Neural progenitor cell (in vitro differentiated cells): ENCODE data around the gene POC1A. TPM values are rescaled to one million over a fixed set of nuclear protein-coding genes. Genes with fewer than 3 reads are reported as not detected.

Source experiments
- DNase-seq: peaks from one replicate; pipeline ENCODE4 v3.0.0-alpha.2; 2016; ENCODE audit warnings: low spot score
- H2AFZ ChIP-seq: fragments of 200-600 bp; sonication (generic); replicated peaks from 2 replicates; pipeline ENCODE4 v1.6.1; 2016; ENCODE audit warnings: antibody characterized with exemption
- H3F3A ChIP-seq: fragments of 200-600 bp; sonication (generic); 2 replicates; pipeline ENCODE4 v1.6.1; 2016; ENCODE audit warnings: antibody characterized with exemption, low read depth
- H3K27ac ChIP-seq: fragments of 200-600 bp; sonication (generic); 2 replicates; pipeline ENCODE4 v1.5.1; 2016; ENCODE audit warnings: mild to moderate bottlenecking
- H3K27me3 ChIP-seq: fragments of 200-600 bp; sonication (generic); 2 replicates; pipeline ENCODE4 v1.6.1; 2016; ENCODE audit warnings: mild to moderate bottlenecking, moderate library complexity
- H3K36me3 ChIP-seq: fragments of 200-600 bp; sonication (generic); 2 replicates; pipeline ENCODE4 v1.5.1; 2016
- H3K4me1 ChIP-seq: fragments of 200-600 bp; sonication (generic); 2 replicates; pipeline ENCODE4 v1.6.1; 2016; ENCODE audit warnings: mixed run types
- H3K4me2 ChIP-seq: fragments of 200-600 bp; sonication (generic); 2 replicates; pipeline ENCODE4 v1.6.1; 2016
- H3K4me3 ChIP-seq: fragments of 200-600 bp; sonication (generic); 2 replicates; pipeline ENCODE4 v1.5.1; 2016
- H3K79me2 ChIP-seq: fragments of 200-600 bp; sonication (generic); 2 replicates; pipeline ENCODE4 v1.6.1; 2016; ENCODE audit warnings: low read depth
- H3K9ac ChIP-seq: fragments of 200-600 bp; sonication (generic); 2 replicates; pipeline ENCODE4 v1.6.1; 2016
- H3K9me3 ChIP-seq: fragments of 200-600 bp; sonication (generic); 2 replicates; pipeline ENCODE4 v1.5.1; 2016; ENCODE audit warnings: low read depth
- H4K20me1 ChIP-seq: fragments of 200-600 bp; sonication (generic); 2 replicates; pipeline ENCODE4 v1.6.1; 2016; ENCODE audit warnings: low read depth
- H3K27ac Mint-ChIP-seq: 3 replicates; pipeline ENCODE4 v1.8.0; 2021; ENCODE audit warnings: mixed read lengths
- H3K27me3 Mint-ChIP-seq: 2 replicates; pipeline ENCODE4 v1.8.0; 2022; ENCODE audit warnings: low read depth, mild to moderate bottlenecking, inconsistent platforms, moderate library complexity, mixed read lengths; ENCODE audit not compliant: insufficient read depth
- H3K36me3 Mint-ChIP-seq: 3 replicates; pipeline ENCODE4 v1.8.0; 2021; ENCODE audit warnings: mixed read lengths
- H3K4me1 Mint-ChIP-seq: 3 replicates; pipeline ENCODE4 v1.8.0; 2021; ENCODE audit warnings: mixed read lengths
- H3K4me3 Mint-ChIP-seq: 3 replicates; pipeline ENCODE4 v1.8.0; 2021; ENCODE audit warnings: mild to moderate bottlenecking, moderate library complexity, mixed read lengths
- H3K9me3 Mint-ChIP-seq: 3 replicates; pipeline ENCODE4 v1.8.0; 2020; ENCODE audit warnings: mixed read lengths
- EZH2 ChIP-seq: fragments of 200-600 bp; sonication (generic); IDR thresholded peaks from 2 replicates; pipeline ENCODE4 v1.6.1; 2017; ENCODE audit warnings: antibody characterized with exemption, mild to moderate bottlenecking, moderate library complexity
- EZH2phosphoT487 ChIP-seq: fragments of 200-600 bp; sonication (generic); IDR thresholded peaks from 2 replicates; pipeline ENCODE4 v1.6.1; 2017; ENCODE audit warnings: antibody characterized with exemption
- total RNA-seq: library from RNA; depleted of rRNA; stranded (reverse); fragments of >200 nt; gene quantifications from 2 replicates; pipeline ENCODE4 v1.2.3, GENCODE V29; 2015; ENCODE audit warnings: low replicate concordance
- TF ChIP-seq, protein P1 (sequence below): fragments of 200-600 bp; sonication (generic); IDR thresholded peaks from 2 replicates; pipeline ENCODE4 v1.5.1; 2017; ENCODE audit warnings: antibody characterized with exemption, mild to moderate bottlenecking

The POC1A gene
- total RNA-seq, 1 donor from 2014 or later, result 10.3 TPM

DNA sequence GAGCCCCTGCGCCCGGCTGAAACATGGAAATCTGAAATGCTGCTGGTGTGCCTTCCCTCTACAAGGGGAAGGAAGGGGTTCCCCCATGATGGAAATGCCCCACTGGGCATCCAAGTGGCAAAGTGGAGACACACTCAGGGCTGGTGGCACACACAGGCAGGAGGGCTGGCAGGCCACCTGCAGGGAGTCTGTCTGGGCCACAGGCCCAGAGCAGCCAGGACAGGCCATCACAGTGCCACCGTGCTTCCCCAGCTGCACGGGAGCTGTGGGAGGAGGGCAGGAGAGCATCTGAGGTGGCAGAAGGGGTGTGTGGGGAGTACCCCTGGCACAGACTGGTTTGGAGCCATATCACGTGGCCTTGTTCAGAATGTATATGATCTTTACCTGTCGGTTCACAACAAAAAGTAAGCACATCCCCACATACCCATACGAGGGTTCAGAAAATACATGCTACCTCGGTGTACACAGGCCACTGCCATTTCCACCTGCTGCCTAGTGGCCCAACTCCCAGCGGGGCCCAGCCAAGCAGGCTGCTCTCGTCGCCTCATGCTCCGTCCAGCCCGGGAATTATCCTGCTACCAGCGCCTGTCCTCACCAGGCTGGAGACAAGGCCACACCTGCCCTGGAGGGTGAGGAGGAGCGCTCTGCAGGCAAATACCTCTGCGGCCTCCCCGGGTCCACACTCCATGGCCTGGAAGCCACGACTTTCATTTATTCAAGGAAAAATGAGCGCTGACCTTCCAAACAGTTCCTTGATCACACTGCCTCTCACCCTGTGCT lies 75.3 kb downstream of the POC1A start:
- Mint-ChIP-seq H3K27ac (no peak overlapping the region), H3K36me3 (no peaks in the 10 kb centered on the region), H3K4me1 (peaks cover 4% of the 10 kb centered on the region), H3K27me3 (no peaks in the 10 kb centered on the region), H3K9me3 (no peaks in the 10 kb centered on the region), H3K4me3 (no peak overlapping the region)
- H3K27ac ChIP-seq, result no peak overlapping the region
- H3K4me3 ChIP-seq, result no peak overlapping the region
- TF ChIP-seq EZH2 (no peak), EZH2phosphoT487 (no peak)
- TF ChIP-seq, protein P1, sequence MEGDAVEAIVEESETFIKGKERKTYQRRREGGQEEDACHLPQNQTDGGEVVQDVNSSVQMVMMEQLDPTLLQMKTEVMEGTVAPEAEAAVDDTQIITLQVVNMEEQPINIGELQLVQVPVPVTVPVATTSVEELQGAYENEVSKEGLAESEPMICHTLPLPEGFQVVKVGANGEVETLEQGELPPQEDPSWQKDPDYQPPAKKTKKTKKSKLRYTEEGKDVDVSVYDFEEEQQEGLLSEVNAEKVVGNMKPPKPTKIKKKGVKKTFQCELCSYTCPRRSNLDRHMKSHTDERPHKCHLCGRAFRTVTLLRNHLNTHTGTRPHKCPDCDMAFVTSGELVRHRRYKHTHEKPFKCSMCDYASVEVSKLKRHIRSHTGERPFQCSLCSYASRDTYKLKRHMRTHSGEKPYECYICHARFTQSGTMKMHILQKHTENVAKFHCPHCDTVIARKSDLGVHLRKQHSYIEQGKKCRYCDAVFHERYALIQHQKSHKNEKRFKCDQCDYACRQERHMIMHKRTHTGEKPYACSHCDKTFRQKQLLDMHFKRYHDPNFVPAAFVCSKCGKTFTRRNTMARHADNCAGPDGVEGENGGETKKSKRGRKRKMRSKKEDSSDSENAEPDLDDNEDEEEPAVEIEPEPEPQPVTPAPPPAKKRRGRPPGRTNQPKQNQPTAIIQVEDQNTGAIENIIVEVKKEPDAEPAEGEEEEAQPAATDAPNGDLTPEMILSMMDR, result no peak
- H3K27me3 ChIP-seq, result no peaks in the 10 kb centered on the region
- H3K9me3 ChIP-seq, result no peaks in the 10 kb centered on the region
- no peaks in the 10 kb centered on the region for H3K4me1 ChIP-seq
- H3F3A ChIP-seq, result no peaks in the 10 kb centered on the region
- no peak for DNase-seq
- no peaks in the 10 kb centered on the region for H3K36me3 ChIP-seq
- H3K4me2 ChIP-seq, result no peak overlapping the region
- no peak overlapping the region for H2AFZ ChIP-seq
- H4K20me1 ChIP-seq, result no peaks in the 10 kb centered on the region
- H3K79me2 ChIP-seq, result no peaks in the 10 kb centered on the region
- no peak overlapping the region for H3K9ac ChIP-seq

DNA sequence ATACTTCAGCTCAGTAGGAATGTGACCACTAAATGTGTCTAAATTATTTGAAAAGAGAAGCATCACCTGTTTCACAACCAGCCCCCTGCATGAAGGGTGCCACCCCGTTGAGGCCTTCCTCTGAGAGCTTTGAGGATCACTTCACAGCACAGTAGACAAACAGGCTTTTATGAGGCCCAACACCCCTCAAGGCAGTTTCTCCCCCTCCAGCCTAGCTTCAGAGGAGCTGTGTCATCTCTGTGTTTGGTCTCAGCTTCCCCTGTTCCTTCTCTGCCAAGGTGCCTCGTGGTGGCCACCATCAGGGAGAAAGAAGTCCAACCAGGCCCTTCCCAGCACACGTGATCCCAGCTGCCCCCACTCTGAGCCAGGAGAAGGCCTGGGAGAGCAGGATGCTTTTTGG lies 76.3 kb downstream of the POC1A start:
- no peak overlapping the region for H3K4me2 ChIP-seq
- no peaks in the 10 kb centered on the region for H3K4me1 ChIP-seq
- H2AFZ ChIP-seq, result no peak overlapping the region
- no peak overlapping the region for H3K27ac Mint-ChIP-seq
- no peaks in the 10 kb centered on the region for H3K9me3 ChIP-seq
- TF ChIP-seq EZH2 (no peak), EZH2phosphoT487 (no peak)
- TF ChIP-seq, protein P1, result no peak
- no peaks in the 10 kb centered on the region for H3K27me3 Mint-ChIP-seq
- H3K9me3 Mint-ChIP-seq, result no peaks in the 10 kb centered on the region
- DNase-seq, result no peak
- no peak overlapping the region for H3K9ac ChIP-seq
- H4K20me1 ChIP-seq, result no peaks in the 10 kb centered on the region
- H3K27me3 ChIP-seq, result no peaks in the 10 kb centered on the region
- H3K4me3 ChIP-seq, result no peak overlapping the region
- H3K79me2 ChIP-seq, result no peaks in the 10 kb centered on the region
- H3K27ac ChIP-seq, result no peak overlapping the region
- peaks cover 4% of the 10 kb centered on the region for H3K4me1 Mint-ChIP-seq
- H3K36me3 ChIP-seq, result no peaks in the 10 kb centered on the region
- no peaks in the 10 kb centered on the region for H3K36me3 Mint-ChIP-seq
- H3K4me3 Mint-ChIP-seq, result no peak overlapping the region
- H3F3A ChIP-seq, result no peaks in the 10 kb centered on the region

- no peaks in the 10 kb centered on the region for H3K27me3 ChIP-seq
- TF ChIP-seq, protein P1, result no peak
- no peak for TF ChIP-seq EZH2
- no peak for TF ChIP-seq EZH2phosphoT487
- Mint-ChIP-seq H3K27me3 (no peaks in the 10 kb centered on the region), H3K4me1 (peaks cover 4% of the 10 kb centered on the region), H3K4me3 (no peak overlapping the region), H3K27ac (no peak overlapping the region), H3K36me3 (no peaks in the 10 kb centered on the region), H3K9me3 (no peaks in the 10 kb centered on the region)
- no peaks in the 10 kb centered on the region for H4K20me1 ChIP-seq
- H3K4me3 ChIP-seq, result no peak overlapping the region
- no peak overlapping the region for H3K4me2 ChIP-seq
- H3K9ac ChIP-seq, result peak overlapping the region; percentile 32
- no peaks in the 10 kb centered on the region for H3K4me1 ChIP-seq
- no peaks in the 10 kb centered on the region for H3K79me2 ChIP-seq
- no peak for DNase-seq
- H3K27ac ChIP-seq, result no peak overlapping the region
- no peaks in the 10 kb centered on the region for H3F3A ChIP-seq
- H3K9me3 ChIP-seq, result no peaks in the 10 kb centered on the region
- no peak overlapping the region for H2AFZ ChIP-seq
- no peaks in the 10 kb centered on the region for H3K36me3 ChIP-seq
These were observed 77.1 kb downstream of the POC1A start for GRCh38 chr3:52076896-52077780.
